Endothelial cell of umbilical vein (primary cell): ENCODE measurements around the gene SETBP1. TPM values are rescaled to one million over a fixed set of nuclear protein-coding genes. Genes with fewer than 3 reads are reported as not detected.

Experiments
- BruUV-seq: library from RNA; stranded (reverse); fragments of 400-500 nt; replicated peaks from 2 replicates; lab custom pipeline; 2021; lab: Mats Ljungman, UMichigan
- CTCF ChIA-PET: fragments of 300-600, 350-600 bp; sonication (Branson Sonifier 250); formaldehyde crosslinking; loops from one replicate; lab custom pipeline; 2021; ENCODE audit warnings: antibody characterized with exemption, inconsistent platforms; lab: Charles Lee
- POLR2A ChIA-PET: fragments of 300-600, 350-600 bp; sonication (Branson Sonifier 250); formaldehyde crosslinking; loops from one replicate; lab custom pipeline; 2021; ENCODE audit warnings: antibody characterized with exemption, inconsistent platforms; lab: Charles Lee
- DNase-seq: peaks from one replicate; pipeline ENCODE4 v3.0.0-alpha.2; 2011; ENCODE audit warnings: low read depth, low spot score
- FAIRE-seq: peaks from 2 replicates; lab custom pipeline; 2011; peaks lifted over from hg19 to GRCh38; lab: Jason Lieb, UNC
- H2AFZ ChIP-seq: 2 replicates; pipeline ENCODE4 v1.6.0; 2012; ENCODE audit warnings: low read depth, low read length, control low read depth, inconsistent platforms
- H3K27ac ChIP-seq: 2 replicates; pipeline ENCODE4 v1.5.1; 2011; ENCODE audit warnings: low read depth, mild to moderate bottlenecking, control low read depth, low read length, moderate library complexity; ENCODE audit not compliant: insufficient read depth
- H3K27me3 ChIP-seq, 2 experiments: 2 replicates each; pipeline versions ENCODE4 v1.6.0 to v1.6.1; 2011; ENCODE audit warnings: low read length in 2 of 2, mixed read lengths in 1 of 2; ENCODE audit not compliant: control insufficient read depth in 2 of 2, insufficient read depth in 2 of 2
- H3K36me3 ChIP-seq, 2 experiments: 2 replicates in 1 of 2; 3 replicates in 1 of 2; pipeline ENCODE4 v1.5.1; 2011; ENCODE audit warnings: low read length in 2 of 2, mild to moderate bottlenecking in 1 of 2, moderate library complexity in 1 of 2; ENCODE audit not compliant: control insufficient read depth in 2 of 2, insufficient read depth in 2 of 2; ENCODE audit errors: extremely low read depth in 1 of 2
- H3K4me1 ChIP-seq: 3 replicates; pipeline ENCODE4 v1.5.1; 2011; ENCODE audit warnings: mild to moderate bottlenecking, low read length; ENCODE audit not compliant: control insufficient read depth, insufficient read depth; ENCODE audit errors: extremely low read depth
- H3K4me2 ChIP-seq: 2 replicates; pipeline ENCODE4 v1.6.1; 2011; ENCODE audit warnings: low read length, control low read depth, mixed read lengths; ENCODE audit not compliant: insufficient read depth
- H3K4me3 ChIP-seq, 3 experiments: fragments of 200-600 bp in 1 of 3; sonication (generic), shearing (Covaris generic) in 1 of 3; replicated peaks in 1 of 3; 2 replicates each; pipeline ENCODE4 v1.5.1; 2011 to 2016; ENCODE audit warnings: control low read depth in 3 of 3, low read length in 3 of 3, mild to moderate bottlenecking in 2 of 3, inconsistent platforms in 1 of 3, low read depth in 1 of 3, moderate library complexity in 1 of 3; ENCODE audit not compliant: insufficient read depth in 1 of 3
- H3K79me2 ChIP-seq: 2 replicates; pipeline ENCODE4 v1.6.0; 2012; ENCODE audit warnings: low read length, inconsistent platforms; ENCODE audit not compliant: control insufficient read depth, insufficient read depth
- H3K9ac ChIP-seq: replicated peaks from 2 replicates; pipeline ENCODE3; 2011; ENCODE audit warnings: low read length, control low read depth; ENCODE audit not compliant: insufficient read depth; ENCODE audit errors: extremely low read depth
- H3K9me1 ChIP-seq: replicated peaks from 3 replicates; pipeline ENCODE4 v1.6.0; 2011; ENCODE audit warnings: mild to moderate bottlenecking, low read length; ENCODE audit not compliant: control insufficient read depth, insufficient read depth; ENCODE audit errors: extremely low read depth
- H3K9me3 ChIP-seq: replicated peaks from 2 replicates; pipeline ENCODE4 v1.5.1; 2012; ENCODE audit warnings: low read length, inconsistent platforms; ENCODE audit not compliant: control insufficient read depth, insufficient read depth
- H4K20me1 ChIP-seq: replicated peaks from 2 replicates; pipeline ENCODE3; 2011; ENCODE audit warnings: mild to moderate bottlenecking, low read length; ENCODE audit not compliant: control insufficient read depth, insufficient read depth; ENCODE audit errors: extremely low read depth
- GATA2 ChIP-seq: IDR thresholded peaks from 2 replicates; pipeline ENCODE4 v1.7.0; 2011; ENCODE audit warnings: low read depth, mild to moderate bottlenecking, moderate library complexity, mixed read lengths, low read length; ENCODE audit not compliant: insufficient read length, insufficient read depth
- JUN ChIP-seq: IDR thresholded peaks from 2 replicates; pipeline ENCODE4 v1.6.1; 2011; ENCODE audit warnings: borderline replicate concordance, low read depth; ENCODE audit not compliant: insufficient read length, insufficient read depth
- MAX ChIP-seq: IDR thresholded peaks from 2 replicates; pipeline ENCODE4 v1.6.1; 2011; ENCODE audit not compliant: insufficient read depth, insufficient read length
- MYC ChIP-seq: IDR thresholded peaks from one replicate; pipeline ENCODE4 v1.6.1; 2011; ENCODE audit warnings: mild to moderate bottlenecking, low read depth, low read length
- POLR2A ChIP-seq: IDR thresholded peaks from 2 replicates; pipeline ENCODE4 v1.6.1; 2012; ENCODE audit warnings: low read depth, mild to moderate bottlenecking, control low read depth, low read length
- POLR2AphosphoS5 ChIP-seq: IDR thresholded peaks from 2 replicates; pipeline ENCODE4 v1.6.1; 2012; ENCODE audit warnings: low read depth, mild to moderate bottlenecking, control low read depth, low read length, moderate library complexity; ENCODE audit not compliant: insufficient read depth
- dilution Hi-C: fragments of 300-500 bp; cut with MboI; formaldehyde crosslinking; loops from one replicate; pipeline ENCODE4 v1.15.0; 2019; ENCODE audit warnings: low sequenced_read_pairs; ENCODE audit not compliant: extremely low pct_ligation_motif_present
- intact Hi-C: fragments of 100-400 bp; cut with micrococcal nuclease; formaldehyde crosslinking; loops from one replicate; pipeline ENCODE4 v1.10.0; 2022
- polyA plus RNA-seq, 4 experiments: library from polyadenylated mRNA; depleted of rRNA in 3 of 4; stranded (reverse) in 3 of 4; unstranded in 1 of 4; fragments of >200 nt; gene quantifications; 2 replicates each; pipeline versions ENCODE4 v1.2.1 to v1.2.3, GENCODE V29; 2011 to 2012; ENCODE audit warnings: missing spikeins in 1 of 4
- total RNA-seq: library from RNA; stranded (reverse); gene quantifications from 2 replicates; pipeline ENCODE4 v1.2.3, GENCODE V29; 2021

The SETBP1 gene
- total and polyA plus RNA-seq, 2 donors (not counting 3 experiments of a cell fraction or from before 2014, with no cell fraction given), result 0.76 to 3.1 TPM

DNA sequence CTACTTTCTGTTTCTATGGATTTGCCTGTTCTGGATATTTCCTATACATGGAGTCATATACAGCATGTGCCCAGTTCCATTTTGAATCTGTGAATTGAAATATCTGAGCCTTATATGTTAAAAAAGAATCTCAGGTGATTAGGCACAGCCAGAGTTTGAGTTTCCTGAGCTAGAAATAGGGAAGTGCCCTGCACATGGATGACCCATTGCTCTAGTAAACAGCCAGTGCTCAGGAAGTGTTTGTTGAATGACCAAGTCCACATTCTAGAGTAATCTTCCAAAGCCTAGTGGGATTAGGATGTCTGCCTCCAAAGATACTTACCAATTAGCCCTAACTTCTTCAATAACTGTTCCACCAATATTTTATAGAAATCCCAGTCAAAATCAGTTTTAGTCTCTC lies 165.8 kb downstream of the SETBP1 start:
- no peak for TF ChIP-seq MAX
- no peak for TF ChIP-seq POLR2AphosphoS5
- TF ChIP-seq GATA2, result no peak
- BruUV-seq, result no TSS peak
- Histone ChIP-seq H3K27ac (no peak overlapping the region), H3K4me2 (no peak overlapping the region), H3K9me1 (no peaks in the 10 kb centered on the region), H3K4me3 (no peak overlapping the region), H4K20me1 (no peaks in the 10 kb centered on the region), H3K36me3 (no peaks in the 10 kb centered on the region), H3K9ac (no peak overlapping the region), H3K79me2 (no peaks in the 10 kb centered on the region), H3K9me3 (no peaks in the 10 kb centered on the region), H3K27me3 (no peaks in the 10 kb centered on the region), H2AFZ (no peak overlapping the region), H3K4me1 (no peaks in the 10 kb centered on the region)
- intact Hi-C loops, result no loop called here
- no peak for DNase-seq
- no peak for FAIRE-seq
- CTCF ChIA-PET, result no interaction called here
- POLR2A ChIA-PET, result no interaction called here
- dilution Hi-C loops, result no loop called here

DNA sequence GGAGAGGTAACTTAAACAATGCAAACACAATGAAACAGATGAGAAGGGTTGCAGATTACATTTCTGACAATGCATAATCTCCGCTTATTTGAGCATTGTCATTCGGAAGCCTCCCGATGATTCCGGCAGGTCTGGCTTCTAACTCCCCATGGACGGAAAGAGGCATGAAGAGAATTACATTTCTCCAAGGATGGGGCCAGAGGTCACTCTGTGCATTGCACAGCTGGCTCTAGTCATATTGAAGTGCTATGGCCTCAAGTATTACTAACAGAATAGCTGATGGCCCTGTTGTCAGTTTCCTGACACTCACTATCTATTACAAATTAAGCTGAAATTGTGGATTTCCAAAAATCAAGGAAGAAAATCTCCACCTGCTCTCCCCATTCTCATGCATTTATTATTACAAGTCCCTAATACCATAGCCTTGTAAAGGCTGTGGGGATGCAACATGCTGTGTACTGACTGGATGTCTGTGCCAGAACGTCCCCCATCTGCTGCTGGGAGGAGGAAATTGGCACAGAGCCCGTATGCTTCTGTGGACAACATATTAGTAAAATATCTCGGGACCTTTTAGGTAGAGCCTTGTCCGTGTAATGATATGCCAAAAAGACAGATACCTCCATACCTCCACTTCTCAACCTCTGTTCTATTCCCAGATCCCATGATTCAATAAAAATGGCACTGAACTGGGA lies 168.1 kb downstream of the SETBP1 start:
- Histone ChIP-seq H3K9ac (no peak overlapping the region), H3K79me2 (no peaks in the 10 kb centered on the region), H3K4me1 (no peaks in the 10 kb centered on the region), H3K9me3 (no peaks in the 10 kb centered on the region), H4K20me1 (no peaks in the 10 kb centered on the region), H2AFZ (no peak overlapping the region), H3K27me3 (no peaks in the 10 kb centered on the region), H3K4me2 (no peak overlapping the region), H3K36me3 (no peaks in the 10 kb centered on the region), H3K9me1 (no peaks in the 10 kb centered on the region), H3K4me3 (no peak overlapping the region), H3K27ac (no peak overlapping the region)
- POLR2A ChIA-PET, result no interaction called here
- intact Hi-C loops, result no loop called here
- FAIRE-seq (no peak), DNase-seq (no peak)
- CTCF ChIA-PET, result no interaction called here
- dilution Hi-C loops, result no loop called here
- no peak for TF ChIP-seq POLR2A
- no peak for TF ChIP-seq MAX
- no peak for TF ChIP-seq JUN
- no peak for TF ChIP-seq POLR2AphosphoS5
- no peak for TF ChIP-seq MYC
- no TSS peak for BruUV-seq
